Epithelial cell of proximal tubule (primary cell): ENCODE measurements around the gene COL5A1. TPM values are rescaled to one million over a fixed set of nuclear protein-coding genes. Genes with fewer than 3 reads are reported as not detected.

ENCODE experiments used
- DNase-seq: peaks from one replicate; pipeline ENCODE4 v3.0.0-alpha.2; 2011; ENCODE audit warnings: low read depth
- H3K4me3 ChIP-seq: 2 replicates; pipeline ENCODE4 v1.5.1; 2011; ENCODE audit warnings: low read depth, mild to moderate bottlenecking, low read length
- total RNA-seq: library from RNA; depleted of rRNA; stranded (reverse); fragments of >200 nt; gene quantifications from 2 replicates; pipeline ENCODE4 v1.2.3, GENCODE V29; 2015
- TF ChIP-seq, protein P1 (sequence below): conservative IDR thresholded peaks from 2 replicates; pipeline ENCODE4 v1.5.1; 2012; ENCODE audit warnings: low read depth, mild to moderate bottlenecking, low read length

The COL5A1 gene
- total RNA-seq, 1 donor from 2014 or later, result 16.0 TPM

DNA sequence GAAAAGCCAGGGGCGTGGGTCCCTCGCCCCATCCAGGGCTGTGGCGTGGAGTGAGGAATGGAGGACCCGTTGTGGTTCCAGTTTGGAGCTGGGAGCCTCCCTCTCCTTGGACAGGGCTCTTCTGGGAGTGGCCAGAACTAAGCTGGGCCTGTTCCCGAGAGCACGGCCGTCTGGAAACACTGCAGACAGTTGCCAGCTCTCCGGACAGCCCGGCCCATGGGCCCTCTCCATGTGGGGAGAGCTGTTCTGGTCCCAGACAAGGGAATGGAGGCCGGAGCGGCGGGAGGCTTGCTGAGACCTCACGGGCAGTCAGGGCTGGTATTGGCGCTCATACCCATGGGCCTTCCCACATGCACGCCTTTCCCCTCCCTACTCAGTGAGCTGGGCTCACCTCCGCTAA, 193.8 kb downstream of the COL5A1 start:
- H3K4me3 ChIP-seq, result no peak overlapping the region
- TF ChIP-seq, protein P1, sequence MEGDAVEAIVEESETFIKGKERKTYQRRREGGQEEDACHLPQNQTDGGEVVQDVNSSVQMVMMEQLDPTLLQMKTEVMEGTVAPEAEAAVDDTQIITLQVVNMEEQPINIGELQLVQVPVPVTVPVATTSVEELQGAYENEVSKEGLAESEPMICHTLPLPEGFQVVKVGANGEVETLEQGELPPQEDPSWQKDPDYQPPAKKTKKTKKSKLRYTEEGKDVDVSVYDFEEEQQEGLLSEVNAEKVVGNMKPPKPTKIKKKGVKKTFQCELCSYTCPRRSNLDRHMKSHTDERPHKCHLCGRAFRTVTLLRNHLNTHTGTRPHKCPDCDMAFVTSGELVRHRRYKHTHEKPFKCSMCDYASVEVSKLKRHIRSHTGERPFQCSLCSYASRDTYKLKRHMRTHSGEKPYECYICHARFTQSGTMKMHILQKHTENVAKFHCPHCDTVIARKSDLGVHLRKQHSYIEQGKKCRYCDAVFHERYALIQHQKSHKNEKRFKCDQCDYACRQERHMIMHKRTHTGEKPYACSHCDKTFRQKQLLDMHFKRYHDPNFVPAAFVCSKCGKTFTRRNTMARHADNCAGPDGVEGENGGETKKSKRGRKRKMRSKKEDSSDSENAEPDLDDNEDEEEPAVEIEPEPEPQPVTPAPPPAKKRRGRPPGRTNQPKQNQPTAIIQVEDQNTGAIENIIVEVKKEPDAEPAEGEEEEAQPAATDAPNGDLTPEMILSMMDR, result no peak
- no peak for DNase-seq

GRCh38 chr9:134835987-134836386, 194.4 kb downstream of the COL5A1 start:
- TF ChIP-seq, protein P1, result no peak
- DNase-seq, result no peak
- no peak overlapping the region for H3K4me3 ChIP-seq

DNA sequence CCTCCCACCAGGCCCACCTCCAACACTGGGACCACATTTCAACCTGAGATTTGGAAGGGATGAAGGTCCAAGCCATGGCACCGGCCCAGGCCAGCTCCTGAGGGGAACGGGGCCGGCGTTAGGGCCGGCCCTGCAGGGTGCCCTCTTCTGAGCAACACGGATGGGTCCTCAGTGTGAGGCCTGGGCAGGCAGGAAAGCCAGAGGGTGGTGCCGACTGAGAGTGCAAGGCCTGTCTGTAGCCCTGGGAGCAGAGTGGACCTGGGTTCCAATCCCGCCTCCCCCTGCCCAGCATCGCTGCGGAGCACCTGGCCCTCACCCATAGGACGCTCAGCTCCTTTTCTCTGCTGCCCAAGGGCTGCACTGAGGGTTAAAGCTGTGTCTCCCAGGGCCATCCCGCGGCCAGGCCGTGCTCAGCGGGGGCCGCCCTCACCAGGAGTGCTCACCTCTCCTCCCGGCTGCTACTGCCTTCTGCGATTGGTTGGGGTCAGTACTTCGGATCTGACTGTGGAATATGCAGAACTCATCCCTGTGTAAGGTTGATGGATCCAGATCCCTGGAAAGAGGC, 194.9 kb downstream of the COL5A1 start:
- DNase-seq, result no peak
- H3K4me3 ChIP-seq, result no peak overlapping the region
- TF ChIP-seq, protein P1, result no peak

DNA sequence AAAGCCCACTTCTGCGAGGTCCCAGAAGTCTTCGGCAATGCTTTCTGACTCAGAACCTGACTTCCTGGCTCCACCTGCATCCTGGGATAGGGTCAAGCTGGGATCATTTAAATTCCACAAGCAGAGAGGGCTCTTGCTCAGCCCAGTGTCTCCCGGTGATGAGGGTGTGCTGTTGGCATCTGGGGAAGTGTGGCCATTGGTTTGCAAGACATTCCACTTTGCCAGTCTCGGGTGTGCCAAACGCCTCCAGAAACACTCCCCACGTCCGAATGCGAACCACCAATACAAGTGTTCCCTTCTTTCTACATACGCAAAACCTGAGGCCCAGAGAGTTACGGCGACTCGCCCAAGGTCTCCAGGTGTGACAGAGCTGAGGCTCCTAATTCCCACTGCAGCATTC, 195.9 kb downstream of the COL5A1 start:
- TF ChIP-seq, protein P1, result no peak
- no peak for DNase-seq
- no peak overlapping the region for H3K4me3 ChIP-seq

DNA sequence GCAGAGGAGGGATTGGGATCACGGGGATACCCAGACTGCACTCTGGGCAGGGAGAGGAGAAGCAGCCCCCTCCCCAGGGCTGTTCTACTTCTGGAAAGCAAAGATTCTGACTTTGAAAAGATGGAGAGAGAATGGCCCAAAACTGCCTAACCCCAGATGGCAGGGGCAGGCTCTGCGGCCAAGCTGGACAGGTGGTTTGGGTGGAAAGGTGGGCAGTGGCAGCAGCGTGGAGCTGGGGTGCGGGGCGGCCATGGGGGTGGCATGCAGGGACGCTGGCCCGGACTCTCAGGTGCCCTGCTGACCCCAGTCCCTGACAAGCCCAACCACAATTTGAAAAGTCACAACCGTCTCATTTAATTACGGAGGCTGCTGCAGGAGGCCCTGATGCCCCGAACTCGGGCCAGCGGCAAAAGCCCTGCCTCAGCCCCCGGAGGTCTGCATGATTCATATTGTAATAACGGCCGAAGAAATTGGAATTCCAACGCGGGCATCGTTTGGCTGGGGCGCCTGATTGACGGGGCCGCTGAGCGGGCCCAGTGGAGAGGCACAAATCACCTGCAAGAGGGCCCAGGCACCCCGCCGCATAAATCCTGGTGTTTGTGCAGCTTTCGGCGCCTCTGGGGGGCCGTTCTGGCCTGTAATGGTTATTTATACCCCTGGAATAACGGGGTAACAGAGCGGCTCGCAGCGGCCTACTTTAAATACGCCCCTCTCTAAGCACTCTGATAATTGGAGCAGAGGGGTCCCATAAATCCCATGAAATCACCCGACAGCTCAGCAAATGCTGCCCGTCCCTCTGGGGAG, 197.2 kb downstream of the COL5A1 start:
- TF ChIP-seq, protein P1, result no peak
- H3K4me3 ChIP-seq, result no peak overlapping the region
- DNase-seq, result no peak

- TF ChIP-seq, protein P1, result no peak
Observed at GRCh38 chr9:134839455-134840125, 198.0 kb downstream of the COL5A1 start.

More at GRCh38 chr9:134839455-134840125, 198.0 kb downstream of the COL5A1 start:
- no peak for DNase-seq
- H3K4me3 ChIP-seq, result no peak overlapping the region
